Mesendoderm (in vitro differentiated cells): ENCODE results near the gene NME7.

Experiments used
- DNase-seq: peaks from one replicate; pipeline ENCODE4 v3.0.0; 2013
- H2AK5ac ChIP-seq: 2 replicates; pipeline ENCODE4 v1.6.1; 2013; ENCODE audit warnings: low read length, inconsistent platforms
- H2BK120ac ChIP-seq: 2 replicates; pipeline ENCODE4 v1.6.1; 2013; ENCODE audit warnings: low read depth, mild to moderate bottlenecking, low read length, moderate library complexity, mixed read lengths
- H2BK15ac ChIP-seq: replicated peaks from 2 replicates; pipeline ENCODE4 v1.6.1; 2013; ENCODE audit warnings: low read depth, mild to moderate bottlenecking, moderate library complexity
- H2BK5ac ChIP-seq: 2 replicates; pipeline ENCODE4 v1.6.1; 2013; ENCODE audit warnings: low read length, inconsistent platforms
- H3K18ac ChIP-seq: 2 replicates; pipeline ENCODE4 v1.6.1; 2013; ENCODE audit warnings: mild to moderate bottlenecking, low read length, mixed read lengths
- H3K23ac ChIP-seq: one replicate; pipeline ENCODE4 v1.6.1; 2013; ENCODE audit warnings: low read length
- H3K27ac ChIP-seq: 2 replicates; pipeline ENCODE4 v1.5.1; 2013; ENCODE audit warnings: low read depth, mild to moderate bottlenecking, inconsistent platforms, low read length, moderate library complexity
- H3K27me3 ChIP-seq: 2 replicates; pipeline ENCODE4 v1.6.1; 2013; ENCODE audit warnings: low read length, control low read depth, mild to moderate bottlenecking, inconsistent platforms; ENCODE audit not compliant: insufficient read depth, poor library complexity
- H3K36me3 ChIP-seq: 2 replicates; pipeline ENCODE4 v1.6.1; 2013; ENCODE audit warnings: low read length, inconsistent platforms; ENCODE audit not compliant: control insufficient read depth, insufficient read depth
- H3K4ac ChIP-seq: one replicate; pipeline ENCODE4 v1.6.1; 2013; ENCODE audit warnings: low read depth, mild to moderate bottlenecking, low read length, moderate library complexity
- H3K4me1 ChIP-seq: 2 replicates; pipeline ENCODE4 v1.6.1; 2013; ENCODE audit warnings: low read depth, low read length, inconsistent platforms; ENCODE audit not compliant: control insufficient read depth
- H3K4me2 ChIP-seq: 2 replicates; pipeline ENCODE4 v1.6.1; 2013; ENCODE audit warnings: low read length
- H3K4me3 ChIP-seq: 2 replicates; pipeline ENCODE4 v1.5.1; 2013; ENCODE audit warnings: mild to moderate bottlenecking, low read length
- H3K56ac ChIP-seq: one replicate; pipeline ENCODE4 v1.6.1; 2013; ENCODE audit warnings: low read length
- H3K79me1 ChIP-seq: 2 replicates; pipeline ENCODE4 v1.6.1; 2013; ENCODE audit warnings: low read length, inconsistent platforms
- H3K79me2 ChIP-seq: 2 replicates; pipeline ENCODE4 v1.6.1; 2013; ENCODE audit warnings: mild to moderate bottlenecking, low read length; ENCODE audit not compliant: control insufficient read depth, insufficient read depth
- H3K9ac ChIP-seq: 2 replicates; pipeline ENCODE4 v1.6.1; 2013; ENCODE audit warnings: low read length, inconsistent platforms
- H4K5ac ChIP-seq: one replicate; pipeline ENCODE4 v1.6.1; 2013; ENCODE audit warnings: low read length
- H4K8ac ChIP-seq: one replicate; pipeline ENCODE4 v1.6.1; 2013; ENCODE audit warnings: low read depth, mild to moderate bottlenecking, control low read depth, low read length, moderate library complexity
- WGBS: extraction: QIAGEN DNeasy Blood & Tissue Kit; methylation state at CpG from one replicate; pipeline ENCODE4 v1.1.7; 2013; ENCODE audit warnings: low lambda C conversion rate, missing lambda C conversion rate; ENCODE audit not compliant: insufficient coverage; ENCODE audit errors: extremely low coverage; 5-methylcytosine and 5-hydroxymethylcytosine counted together

Gene NME7

DNA sequence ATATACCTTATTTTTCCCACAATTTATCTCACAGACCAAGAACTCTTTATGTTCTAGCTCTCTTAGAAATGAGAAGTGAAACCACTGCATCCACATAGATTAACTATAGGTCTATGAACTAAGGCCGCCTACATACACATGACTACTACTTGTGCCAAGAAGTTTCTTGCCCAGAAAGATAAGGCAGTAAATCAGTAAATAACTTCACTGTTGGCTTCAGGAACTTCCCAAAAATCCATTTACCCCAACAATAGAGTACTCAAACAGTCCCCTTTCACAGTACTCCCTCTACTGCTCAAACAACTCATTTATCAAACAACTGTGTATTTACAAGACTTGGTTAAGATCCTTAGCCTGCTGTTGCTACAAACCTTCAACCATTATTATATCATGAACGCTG is 96.5 kb downstream of the NME7 start:
- no peak overlapping the region for H4K8ac ChIP-seq
- no CpG with 5 or more reads among the region's 2 CpGs for WGBS
- no peak overlapping the region for H3K9ac ChIP-seq
- no peak overlapping the region for H3K27ac ChIP-seq
- no peak overlapping the region for H3K23ac ChIP-seq
- H3K4me1 ChIP-seq, result no peaks in the 10 kb centered on the region
- no peak overlapping the region for H3K18ac ChIP-seq
- H4K5ac ChIP-seq, result no peak overlapping the region
- H3K36me3 ChIP-seq, result no peaks in the 10 kb centered on the region
- no peak overlapping the region for H3K4ac ChIP-seq
- H2BK15ac ChIP-seq, result no peak overlapping the region
- H2BK5ac ChIP-seq, result no peak overlapping the region
- no peak overlapping the region for H3K4me2 ChIP-seq
- H2BK120ac ChIP-seq, result no peak overlapping the region
- no peak overlapping the region for H3K4me3 ChIP-seq
- H3K56ac ChIP-seq, result no peak overlapping the region
- H2AK5ac ChIP-seq, result no peak overlapping the region
- H3K79me1 ChIP-seq, result no peaks in the 10 kb centered on the region
- DNase-seq, result peak; percentile 48
- no peaks in the 10 kb centered on the region for H3K27me3 ChIP-seq
- no peaks in the 10 kb centered on the region for H3K79me2 ChIP-seq

DNA sequence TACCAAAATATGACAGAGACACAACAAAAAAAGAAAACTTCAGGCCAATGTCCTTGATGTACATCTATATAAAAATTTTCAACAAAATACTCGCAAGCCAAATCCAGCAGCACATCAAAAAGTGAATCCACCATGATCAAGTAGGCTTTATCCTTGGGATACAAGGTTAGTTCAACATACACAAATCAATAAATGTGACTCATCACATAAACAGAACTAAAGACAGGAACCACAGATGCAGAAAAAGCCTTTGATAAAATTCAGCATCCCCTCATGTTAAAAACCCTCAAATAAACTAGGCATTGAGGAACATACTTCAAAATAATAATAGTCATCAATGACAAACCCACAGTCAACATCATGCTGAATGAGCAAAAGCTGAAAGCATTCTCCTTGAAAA is 101.5 kb downstream of the NME7 start:
- Histone ChIP-seq H2BK120ac (no peak overlapping the region), H3K27me3 (no peaks in the 10 kb centered on the region), H3K4me1 (no peaks in the 10 kb centered on the region), H3K36me3 (no peaks in the 10 kb centered on the region), H3K4me3 (no peak overlapping the region), H4K8ac (no peak overlapping the region), H3K4ac (no peak overlapping the region), H3K79me1 (no peaks in the 10 kb centered on the region), H2BK5ac (no peak overlapping the region), H3K56ac (no peak overlapping the region), H3K9ac (no peak overlapping the region), H3K23ac (no peak overlapping the region), H3K4me2 (no peak overlapping the region), H2BK15ac (no peak overlapping the region), H3K18ac (no peak overlapping the region), H4K5ac (no peak overlapping the region), H2AK5ac (no peak overlapping the region), H3K27ac (no peak overlapping the region), H3K79me2 (no peaks in the 10 kb centered on the region)
- WGBS, result no CpG with 5 or more reads among the region's 1 CpG
- no peak for DNase-seq

GRCh38 chr1:169263059-169263458 is 104.5 kb downstream of the NME7 start:
- H4K5ac ChIP-seq, result no peak overlapping the region
- H3K23ac ChIP-seq, result no peak overlapping the region
- no peak overlapping the region for H3K4me2 ChIP-seq
- no peaks in the 10 kb centered on the region for H3K79me1 ChIP-seq
- H3K9ac ChIP-seq, result no peak overlapping the region
- no peaks in the 10 kb centered on the region for H3K36me3 ChIP-seq
- H3K27me3 ChIP-seq, result no peaks in the 10 kb centered on the region
- H3K4ac ChIP-seq, result no peak overlapping the region
- H2BK15ac ChIP-seq, result no peak overlapping the region
- no peak for DNase-seq
- no peak overlapping the region for H3K56ac ChIP-seq
- H2AK5ac ChIP-seq, result no peak overlapping the region
- H3K4me3 ChIP-seq, result no peak overlapping the region
- H3K27ac ChIP-seq, result no peak overlapping the region
- H3K18ac ChIP-seq, result no peak overlapping the region
- H3K79me2 ChIP-seq, result no peaks in the 10 kb centered on the region
- H2BK5ac ChIP-seq, result no peak overlapping the region
- no peaks in the 10 kb centered on the region for H3K4me1 ChIP-seq
- H4K8ac ChIP-seq, result no peak overlapping the region
- H2BK120ac ChIP-seq, result no peak overlapping the region

- Histone ChIP-seq H3K4me2 (no peak overlapping the region), H3K56ac (no peak overlapping the region), H3K4me3 (no peak overlapping the region), H4K8ac (no peak overlapping the region), H3K18ac (no peak overlapping the region), H3K79me1 (no peaks in the 10 kb centered on the region), H2BK5ac (no peak overlapping the region), H2BK120ac (no peak overlapping the region), H2AK5ac (no peak overlapping the region), H3K9ac (no peak overlapping the region), H4K5ac (no peak overlapping the region), H2BK15ac (no peak overlapping the region), H3K27ac (no peak overlapping the region), H3K36me3 (no peaks in the 10 kb centered on the region), H3K79me2 (no peaks in the 10 kb centered on the region), H3K4ac (no peak overlapping the region), H3K4me1 (no peaks in the 10 kb centered on the region), H3K27me3 (no peaks in the 10 kb centered on the region), H3K23ac (no peak overlapping the region)
- DNase-seq, result no peak
- WGBS, result no CpG with 5 or more reads among the region's 2 CpGs
These were observed 105.7 kb downstream of the NME7 start for GRCh38 chr1:169261884-169262283.

DNA sequence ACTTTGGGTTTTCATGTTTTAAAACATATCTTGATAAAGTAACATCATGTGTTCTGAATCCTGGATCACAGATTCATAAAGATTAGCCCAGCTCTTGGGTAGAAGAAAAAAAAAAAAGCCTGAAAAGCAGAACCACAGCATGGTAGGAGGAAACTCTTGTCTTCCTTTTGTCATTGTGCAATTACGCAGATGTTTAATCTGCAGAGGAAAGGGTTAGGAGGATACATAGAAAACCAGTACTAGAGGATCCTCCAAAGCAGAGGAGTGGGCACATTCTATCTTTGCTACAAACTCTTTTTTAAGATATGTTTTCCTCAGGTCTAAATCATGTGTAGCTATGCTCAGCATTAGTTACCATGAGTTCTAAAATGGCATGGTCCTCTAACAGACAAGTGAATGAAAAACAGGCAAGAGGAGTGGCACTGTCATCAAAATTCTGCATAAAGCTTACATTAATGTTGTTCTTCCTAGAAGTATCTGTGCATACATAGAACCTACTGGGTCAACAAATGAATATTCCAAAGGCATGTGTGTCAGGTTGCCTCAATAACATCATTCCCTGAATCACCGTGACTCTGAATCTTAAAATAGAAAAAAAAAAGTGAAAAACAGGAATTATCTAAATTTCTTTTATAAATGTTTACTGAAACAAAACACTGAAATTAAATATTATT is 107.0 kb downstream of the NME7 start:
- no peak overlapping the region for H3K4ac ChIP-seq
- H3K27ac ChIP-seq, result no peak overlapping the region
- no peak overlapping the region for H3K9ac ChIP-seq
- H2BK120ac ChIP-seq, result no peak overlapping the region
- H3K36me3 ChIP-seq, result no peaks in the 10 kb centered on the region
- no peaks in the 10 kb centered on the region for H3K79me1 ChIP-seq
- H3K79me2 ChIP-seq, result no peaks in the 10 kb centered on the region
- no peak overlapping the region for H4K8ac ChIP-seq
- no peak overlapping the region for H4K5ac ChIP-seq
- H2AK5ac ChIP-seq, result no peak overlapping the region
- H3K56ac ChIP-seq, result no peak overlapping the region
- no peak for DNase-seq
- H3K27me3 ChIP-seq, result no peaks in the 10 kb centered on the region
- no peak overlapping the region for H2BK5ac ChIP-seq
- no peaks in the 10 kb centered on the region for H3K4me1 ChIP-seq
- no peak overlapping the region for H3K4me2 ChIP-seq
- no peak overlapping the region for H3K18ac ChIP-seq
- no peak overlapping the region for H3K23ac ChIP-seq
- H3K4me3 ChIP-seq, result no peak overlapping the region
- no CpG with 5 or more reads among the region's 2 CpGs for WGBS
- no peak overlapping the region for H2BK15ac ChIP-seq

DNA sequence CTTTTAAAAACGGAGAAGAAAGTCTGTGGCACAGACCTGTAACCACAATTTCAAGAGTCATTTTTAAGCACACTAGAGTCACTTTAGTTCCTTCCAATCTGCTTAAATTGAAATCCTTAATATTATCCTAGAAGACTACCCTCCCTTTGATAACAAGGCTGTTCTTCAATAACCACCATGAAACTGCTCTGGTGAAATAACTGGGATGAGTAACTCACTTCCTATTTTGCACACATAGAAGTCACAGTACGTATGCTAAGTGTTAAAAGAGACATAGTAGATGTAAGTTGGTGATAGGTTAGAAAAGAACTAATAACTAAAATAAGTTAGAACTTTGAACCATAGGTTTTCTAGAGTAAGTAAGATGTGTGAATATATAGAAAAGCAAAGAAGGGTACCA is 107.8 kb downstream of the NME7 start:
- Histone ChIP-seq H3K4ac (no peak overlapping the region), H3K4me1 (no peaks in the 10 kb centered on the region), H3K23ac (no peak overlapping the region), H3K18ac (no peak overlapping the region), H2AK5ac (no peak overlapping the region), H2BK15ac (no peak overlapping the region), H4K5ac (no peak overlapping the region), H3K79me2 (no peaks in the 10 kb centered on the region), H2BK5ac (no peak overlapping the region), H3K4me3 (no peak overlapping the region), H3K79me1 (no peaks in the 10 kb centered on the region), H4K8ac (no peak overlapping the region), H3K56ac (no peak overlapping the region), H3K9ac (no peak overlapping the region), H2BK120ac (no peak overlapping the region), H3K27ac (no peak overlapping the region), H3K27me3 (no peaks in the 10 kb centered on the region), H3K36me3 (no peaks in the 10 kb centered on the region), H3K4me2 (no peak overlapping the region)
- no peak for DNase-seq
- WGBS, result no CpG with 5 or more reads among the region's 2 CpGs
